HG03095 (cell line): ENCODE results near the gene SERPINI1.

ENCODE experiments used
- ATAC-seq: cut with Tn5 transposase; IDR thresholded peaks from one replicate; pipeline ENCODE4 v1.9.1; 2021; ENCODE audit warnings: moderate library complexity; ENCODE audit not compliant: unreplicated experiment

Gene SERPINI1, protein sequence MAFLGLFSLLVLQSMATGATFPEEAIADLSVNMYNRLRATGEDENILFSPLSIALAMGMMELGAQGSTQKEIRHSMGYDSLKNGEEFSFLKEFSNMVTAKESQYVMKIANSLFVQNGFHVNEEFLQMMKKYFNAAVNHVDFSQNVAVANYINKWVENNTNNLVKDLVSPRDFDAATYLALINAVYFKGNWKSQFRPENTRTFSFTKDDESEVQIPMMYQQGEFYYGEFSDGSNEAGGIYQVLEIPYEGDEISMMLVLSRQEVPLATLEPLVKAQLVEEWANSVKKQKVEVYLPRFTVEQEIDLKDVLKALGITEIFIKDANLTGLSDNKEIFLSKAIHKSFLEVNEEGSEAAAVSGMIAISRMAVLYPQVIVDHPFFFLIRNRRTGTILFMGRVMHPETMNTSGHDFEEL

DNA sequence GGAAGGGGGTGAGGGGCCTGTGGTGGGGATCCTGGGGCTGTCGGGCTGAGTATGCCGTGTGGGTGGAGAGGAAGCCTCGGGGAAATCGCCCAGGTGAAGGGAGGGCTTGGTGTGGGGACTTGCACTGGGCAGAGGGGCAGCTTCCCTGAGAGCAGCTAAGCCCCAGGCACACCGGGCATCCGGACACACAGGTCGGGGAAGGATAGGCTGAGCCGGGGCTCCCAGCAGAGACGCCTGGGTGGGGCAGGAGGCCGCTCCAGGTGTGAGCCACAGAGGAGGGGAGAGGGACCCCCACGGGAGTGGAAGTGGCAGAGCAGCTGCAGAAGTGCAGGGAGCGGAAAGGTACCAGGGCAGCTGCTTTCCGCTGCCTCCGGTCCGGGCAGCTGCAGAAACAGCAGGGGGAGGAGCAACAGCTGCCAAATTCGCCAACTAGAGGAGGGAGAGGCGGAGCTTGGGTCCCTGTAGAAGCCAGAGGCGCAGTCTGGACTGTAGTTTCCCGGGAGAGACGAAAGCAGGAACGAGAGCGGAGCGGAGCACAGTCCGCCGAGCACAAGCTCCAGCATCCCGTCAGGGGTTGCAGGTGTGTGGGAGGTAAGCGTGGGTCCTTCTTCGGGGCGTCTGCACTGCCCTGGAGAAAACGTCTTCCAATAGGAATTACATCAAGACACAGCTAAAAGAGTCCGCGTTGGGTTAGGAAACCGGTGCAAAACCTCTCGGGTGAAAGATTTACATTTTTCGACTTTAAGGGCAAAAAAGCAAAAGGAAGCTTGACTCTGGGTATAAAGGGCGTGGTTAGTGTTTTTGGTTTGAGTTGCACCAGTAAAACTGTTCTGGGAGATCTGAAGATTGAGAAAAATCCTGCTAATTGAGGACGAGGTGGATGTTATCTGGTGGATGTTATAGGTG, at the start of gene SERPINI1:
TSS of gene SERPINI1 (plus strand) at position 489 of the 906 bp plus-strand sequence. CDS start 53,408 bp downstream, outside the sequence.
- peak; percentile 56 for ATAC-seq

- ATAC-seq: peak; percentile 100
Observed at GRCh38 chr3:167691366-167691765, 44.2 kb upstream of the SERPINI1 start.

GRCh38 chr3:167694121-167694520, 41.4 kb upstream of the SERPINI1 start:
- ATAC-seq: no peak

DNA sequence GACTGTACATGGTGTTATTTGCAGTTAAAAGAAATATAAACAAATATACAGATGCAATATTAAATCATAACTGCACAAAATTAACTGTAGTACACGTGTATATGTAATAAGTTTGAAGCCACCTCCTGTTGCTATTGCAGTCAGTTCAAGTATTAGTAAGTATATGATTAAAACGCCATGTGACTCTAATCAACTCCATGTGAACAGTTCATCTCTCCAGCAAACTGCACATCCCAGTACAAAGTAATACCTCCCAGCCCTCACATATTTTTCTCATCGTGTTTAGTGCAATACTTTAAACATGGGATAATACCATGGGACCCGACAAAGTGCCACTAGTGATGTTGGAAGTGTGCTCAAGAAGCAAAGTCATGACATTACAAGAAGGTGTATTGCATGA, 35.5 kb upstream of the SERPINI1 start:
- no peak for ATAC-seq

- ATAC-seq: no peak
Observed at GRCh38 chr3:167700926-167701325, 34.6 kb upstream of the SERPINI1 start.

GRCh38 chr3:167705840-167706239, 29.7 kb upstream of the SERPINI1 start:
- no peak for ATAC-seq

DNA sequence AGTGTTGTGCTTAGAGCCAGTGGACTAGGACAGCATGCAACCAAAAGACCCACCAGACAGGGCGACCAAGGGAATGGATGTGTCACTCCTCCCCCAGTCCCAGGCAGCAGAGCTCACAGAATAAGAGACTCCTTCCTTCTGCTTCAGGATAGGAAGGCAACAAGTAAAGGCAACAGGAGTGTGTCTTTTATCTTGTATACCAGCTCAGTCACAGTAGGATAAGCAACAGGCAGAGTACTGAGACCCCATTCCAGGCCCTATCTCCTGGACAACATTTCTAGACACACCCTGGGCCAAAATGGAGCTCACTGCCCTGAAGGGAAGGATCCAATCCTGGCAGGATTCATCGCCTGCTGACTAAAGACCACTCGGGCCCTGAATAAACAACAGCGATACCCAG, 25.8 kb upstream of the SERPINI1 start:
- no peak for ATAC-seq

DNA sequence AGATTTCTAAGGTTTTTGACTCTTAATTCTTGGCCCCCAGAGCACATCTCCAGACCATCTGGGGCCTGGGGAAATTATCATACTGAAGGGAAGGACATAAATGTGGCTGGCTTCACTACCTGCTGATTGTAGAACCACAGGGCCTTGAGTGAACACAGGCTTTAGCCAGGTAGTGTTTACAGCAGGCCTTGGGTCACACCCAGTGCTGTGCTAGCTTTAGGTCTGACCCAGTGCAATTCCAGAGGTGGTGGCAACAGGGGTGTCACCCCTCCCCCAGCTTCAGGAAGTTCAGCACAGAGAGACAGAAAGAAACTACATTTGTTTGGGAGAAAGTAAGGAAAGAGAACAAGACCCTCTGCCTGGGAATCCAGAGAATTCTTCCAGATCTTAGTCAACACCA, 25.0 kb upstream of the SERPINI1 start:
- ATAC-seq: no peak

GRCh38 chr3:167711439-167711838, 24.1 kb upstream of the SERPINI1 start:
- no peak for ATAC-seq

GRCh38 chr3:167712445-167712844, 23.1 kb upstream of the SERPINI1 start:
- ATAC-seq: no peak

DNA sequence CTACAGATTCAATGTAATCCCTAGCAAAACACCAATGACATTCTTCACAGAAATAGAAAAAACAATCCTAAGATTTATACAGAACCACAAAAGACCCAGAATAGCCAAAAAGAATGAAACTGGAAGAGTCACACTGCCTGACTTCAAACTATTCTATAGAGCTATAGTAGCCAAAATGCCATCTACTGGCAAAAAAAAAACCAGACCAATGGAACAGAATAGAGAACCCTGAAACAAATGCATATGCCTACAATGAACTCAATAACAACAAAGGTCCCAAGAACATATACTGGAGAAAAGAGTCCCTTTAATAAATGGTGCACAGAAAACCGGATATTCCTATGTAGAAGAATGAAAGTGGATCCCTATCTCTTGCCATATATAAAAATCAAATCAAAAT, 20.6 kb upstream of the SERPINI1 start:
- ATAC-seq: no peak

DNA sequence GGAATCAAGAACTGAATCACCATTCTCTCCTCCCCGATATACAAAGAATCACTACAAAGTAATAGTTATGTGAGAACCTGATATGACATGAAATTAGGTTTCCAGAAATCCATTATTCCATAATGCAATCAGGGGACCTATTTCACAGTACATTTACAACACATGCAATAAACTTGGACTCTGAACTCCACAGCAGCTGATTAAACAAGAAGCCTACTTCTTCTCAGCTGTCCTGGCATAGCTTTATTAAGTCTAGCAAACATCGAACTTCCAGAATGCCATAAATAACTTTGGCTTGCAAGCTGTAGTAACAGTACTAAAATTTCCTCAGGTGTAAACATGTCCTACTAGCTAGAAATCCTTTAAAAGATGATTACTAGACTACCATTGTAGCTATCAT, 18.6 kb upstream of the SERPINI1 start:
- no peak for ATAC-seq

DNA sequence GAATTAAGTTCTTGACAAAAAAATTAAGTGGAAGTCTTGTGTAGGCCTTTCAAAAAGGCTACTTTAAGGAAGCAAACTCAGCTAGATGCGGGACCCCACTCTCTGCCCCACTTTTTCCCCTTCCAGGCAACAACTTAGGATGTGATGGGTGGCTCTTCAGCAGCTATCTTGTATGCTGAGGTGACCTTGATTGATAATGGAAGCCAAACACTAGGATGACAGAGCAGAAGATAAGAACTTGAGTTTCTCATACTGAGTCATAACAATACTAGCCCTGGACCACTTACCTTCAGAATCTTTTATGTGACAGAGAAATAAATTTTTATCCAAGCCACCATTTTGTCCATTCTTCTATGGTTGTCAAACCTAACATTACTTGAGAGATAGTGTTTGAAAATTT, 16.9 kb upstream of the SERPINI1 start:
- ATAC-seq: no peak

- ATAC-seq: no peak
Observed at GRCh38 chr3:167723025-167723512, 12.5 kb upstream of the SERPINI1 start.

DNA sequence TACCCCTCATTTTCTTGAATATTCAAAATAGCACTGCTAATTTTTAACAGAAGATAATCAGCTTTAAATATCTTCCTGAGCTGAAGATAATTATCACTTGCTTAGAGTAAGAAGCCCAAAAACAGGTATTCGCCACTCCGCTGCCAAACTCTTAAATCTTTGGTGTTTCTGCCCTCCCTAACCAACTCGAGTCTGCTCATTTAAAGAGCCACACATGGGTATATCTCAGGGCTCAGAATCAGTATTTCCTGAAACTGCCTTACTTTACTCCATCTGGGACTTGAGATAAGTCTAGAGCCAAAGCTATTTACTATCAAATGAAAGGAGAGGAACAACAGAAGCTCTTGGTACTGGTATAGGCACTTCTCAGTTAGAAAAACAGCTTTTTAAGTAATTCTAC, 11.6 kb upstream of the SERPINI1 start:
- ATAC-seq: no peak

DNA sequence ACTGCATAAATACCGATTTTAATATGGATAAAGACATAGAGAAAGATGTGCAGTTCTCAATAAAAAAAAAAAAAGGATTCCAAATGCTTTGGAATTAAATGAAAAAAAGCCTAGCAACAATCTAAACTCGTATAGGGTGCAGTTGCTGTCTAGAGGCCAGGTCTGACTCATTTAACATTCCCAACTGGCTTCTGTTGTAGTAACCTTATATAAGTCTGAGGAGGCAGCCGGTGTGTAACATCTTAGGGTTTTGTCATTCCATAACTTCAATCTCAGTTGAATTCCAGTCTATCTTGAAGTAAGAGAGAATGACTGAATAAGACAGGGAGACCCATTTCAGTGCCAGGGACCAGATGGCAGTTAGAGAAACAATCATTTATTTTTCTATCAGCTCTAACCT, 7.3 kb upstream of the SERPINI1 start:
- ATAC-seq: no peak

- no peak for ATAC-seq
Observed at GRCh38 chr3:167728632-167729323, 6.7 kb upstream of the SERPINI1 start.

GRCh38 chr3:167729591-167729990, 5.9 kb upstream of the SERPINI1 start:
- ATAC-seq: no peak

GRCh38 chr3:167731393-167731792, 4.1 kb upstream of the SERPINI1 start:
- no peak for ATAC-seq

GRCh38 chr3:167732313-167733065, 3.0 kb upstream of the SERPINI1 start:
- ATAC-seq: no peak
